Right atrium auricular region (tissue), 2 donors: Measurements from ENCODE around the gene SH3GL1. TPM values are rescaled to one million over a fixed set of nuclear protein-coding genes. Genes with fewer than 3 reads are reported as not detected.

Experiments
- DNase-seq: peaks from one replicate; pipeline ENCODE4 v3.0.0-alpha.2; 2019; ENCODE audit warnings: low spot score
- H3K27ac ChIP-seq, 2 donors: fragments of 200-600 bp; sonication (generic); 1 replicate in 1 of 2; 2 replicates in 1 of 2; pipeline ENCODE4 v1.5.1; 2016 to 2019
- H3K27me3 ChIP-seq, 2 donors: fragments of 200-600 bp; sonication (generic); one replicate each; pipeline versions ENCODE4 v1.5.1 to v1.6.0; 2017 to 2019
- H3K36me3 ChIP-seq: fragments of 200-600 bp; sonication (generic); one replicate; pipeline ENCODE4 v1.5.1; 2016
- H3K4me1 ChIP-seq, 2 donors: fragments of 200-600 bp; sonication (generic); one replicate each; pipeline versions ENCODE4 v1.5.1 to v1.6.0; 2017 to 2019
- H3K4me3 ChIP-seq, 2 donors: fragments of 200-600 bp; sonication (generic); 1 replicate in 1 of 2; 2 replicates in 1 of 2; pipeline ENCODE4 v1.5.1; 2017 to 2019; ENCODE audit warnings: mild to moderate bottlenecking in 1 of 2, moderate library complexity in 1 of 2
- H3K9me3 ChIP-seq, 2 donors: fragments of 200-600 bp; sonication (generic); one replicate each; pipeline ENCODE4 v1.5.1; 2019
- CTCF ChIP-seq, 2 donors: fragments of 200-600 bp; sonication (generic); IDR thresholded peaks; one replicate each; pipeline ENCODE4 v1.5.1; 2019; ENCODE audit warnings: antibody characterized with exemption in 2 of 2
- total RNA-seq, 2 donors: library from RNA; depleted of rRNA; stranded (reverse); fragments of >200 nt; gene quantifications; one replicate each; pipeline ENCODE4 v1.1.0, GENCODE V29; 2016

Gene SH3GL1
- total RNA-seq, 2 donors from 2014 or later = 17.5 to 31.9 TPM

DNA sequence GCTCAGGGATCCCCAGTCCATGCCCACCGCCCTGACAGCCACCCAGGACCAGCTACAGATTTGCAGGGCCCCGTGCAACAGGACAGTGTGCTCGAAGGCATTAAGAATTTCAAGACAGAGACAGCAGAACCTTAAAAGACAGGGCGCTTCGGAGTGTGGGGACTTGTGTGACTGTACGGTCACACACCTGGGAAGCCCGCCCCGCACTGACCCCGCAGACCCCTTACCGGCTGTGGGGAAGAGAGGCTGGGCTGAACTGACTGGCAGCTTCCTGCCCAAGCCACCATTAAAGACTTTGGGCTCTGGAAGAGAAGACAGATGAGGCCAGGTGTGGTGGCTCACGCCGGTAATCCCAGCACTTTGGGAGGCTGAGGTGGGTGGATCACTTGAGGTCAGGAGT is 76.1 kb downstream of the SH3GL1 start:
- no peak overlapping the region for H3K27ac ChIP-seq
- no peaks in the 10 kb centered on the region for H3K27me3 ChIP-seq
- no peak overlapping the region for H3K4me3 ChIP-seq
- no peak for DNase-seq
- no peaks in the 10 kb centered on the region for H3K9me3 ChIP-seq
- peaks cover 0 to 22% of the 10 kb centered on the region in 2 donors for H3K4me1 ChIP-seq
- no peaks in the 10 kb centered on the region for H3K36me3 ChIP-seq
- TF ChIP-seq CTCF (IDR thresholded peaks at IDR 0.05) = no peak

GRCh38 chr19:4323692-4324091 is 76.7 kb downstream of the SH3GL1 start:
- Histone ChIP-seq H3K27ac (no peak overlapping the region), H3K27me3 (no peaks in the 10 kb centered on the region), H3K4me1 (peaks cover 0 to 17% of the 10 kb centered on the region in 2 donors), H3K4me3 (no peak overlapping the region), H3K9me3 (no peaks in the 10 kb centered on the region), H3K36me3 (no peaks in the 10 kb centered on the region)
- TF ChIP-seq CTCF (IDR thresholded peaks at IDR 0.05) = no peak
- DNase-seq = no peak

DNA sequence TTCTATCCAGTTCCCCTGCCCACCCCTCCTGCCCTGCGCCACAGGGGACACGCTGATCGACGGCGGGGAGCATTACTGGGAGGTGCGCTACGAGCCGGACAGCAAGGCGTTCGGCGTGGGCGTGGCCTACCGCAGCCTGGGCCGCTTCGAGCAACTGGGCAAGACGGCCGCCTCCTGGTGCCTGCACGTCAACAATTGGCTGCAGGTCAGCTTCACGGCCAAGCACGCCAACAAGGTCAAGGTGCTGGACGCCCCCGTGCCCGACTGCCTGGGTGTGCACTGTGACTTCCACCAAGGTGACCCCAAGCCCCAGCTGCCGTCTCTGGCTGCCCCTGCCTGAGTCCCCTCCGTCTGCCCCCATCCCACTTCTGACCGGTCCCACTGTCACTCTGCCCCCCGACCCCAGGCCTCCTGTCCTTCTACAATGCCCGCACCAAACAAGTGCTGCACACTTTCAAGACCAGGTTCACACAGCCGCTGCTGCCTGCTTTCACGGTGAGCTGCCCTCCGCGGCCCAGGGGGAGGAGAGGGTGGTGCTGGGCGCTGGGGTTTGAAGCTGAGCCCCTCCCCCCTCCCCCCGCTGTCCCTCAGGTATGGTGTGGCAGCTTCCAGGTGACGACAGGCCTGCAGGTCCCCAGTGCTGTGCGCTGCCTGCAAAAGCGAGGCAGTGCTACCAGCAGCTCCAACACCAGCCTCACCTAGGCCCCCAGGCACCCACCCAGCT is 77.2 kb downstream of the SH3GL1 start:
- TF ChIP-seq CTCF (IDR thresholded peaks at IDR 0.05) = no peak
- Histone ChIP-seq H3K27me3 (no peaks in the 10 kb centered on the region), H3K4me3 (no peak overlapping the region), H3K9me3 (no peaks in the 10 kb centered on the region), H3K4me1 (peaks cover 0 to 14% of the 10 kb centered on the region in 2 donors), H3K36me3 (no peaks in the 10 kb centered on the region), H3K27ac (no peak overlapping the region)
- DNase-seq = no peak

DNA sequence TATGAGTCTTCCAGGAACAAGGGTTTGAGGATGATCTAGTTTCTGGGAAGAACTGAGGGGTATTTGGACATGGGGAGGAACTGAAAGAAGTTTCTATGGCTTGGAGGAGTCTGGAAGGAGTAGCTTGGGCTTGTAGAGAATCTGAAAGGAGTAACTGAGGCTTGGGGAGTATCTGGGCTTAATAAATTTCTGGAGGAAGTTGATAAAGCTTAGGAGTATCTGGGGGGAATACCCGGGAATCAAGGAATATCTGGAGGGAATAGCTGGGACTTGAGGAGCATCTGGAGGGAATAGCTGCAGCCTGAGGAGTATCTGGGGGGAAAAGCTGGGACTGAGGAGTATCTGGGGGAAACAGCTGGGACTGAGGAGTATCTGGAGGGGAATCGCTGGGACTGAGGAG is 79.9 kb downstream of the SH3GL1 start:
- no peak for TF ChIP-seq CTCF (IDR thresholded peaks at IDR 0.05)
- no peak overlapping the region for H3K4me3 ChIP-seq
- H3K4me1 ChIP-seq = no peaks in the 10 kb centered on the region
- no peaks in the 10 kb centered on the region for H3K27me3 ChIP-seq
- no peaks in the 10 kb centered on the region for H3K36me3 ChIP-seq
- no peaks in the 10 kb centered on the region for H3K9me3 ChIP-seq
- H3K27ac ChIP-seq = no peak overlapping the region
- DNase-seq = no peak

- H3K4me1 ChIP-seq = no peaks in the 10 kb centered on the region
- H3K36me3 ChIP-seq = no peaks in the 10 kb centered on the region
- no peaks in the 10 kb centered on the region for H3K27me3 ChIP-seq
- no peak overlapping the region for H3K27ac ChIP-seq
- no peak overlapping the region for H3K4me3 ChIP-seq
- no peak for DNase-seq
- no peaks in the 10 kb centered on the region for H3K9me3 ChIP-seq
- no peak for TF ChIP-seq CTCF (IDR thresholded peaks at IDR 0.05)
These were observed 81.2 kb downstream of the SH3GL1 start for GRCh38 chr19:4319067-4319718.
